GM12864 (cell line): ENCODE measurements around the gene MAPK8IP2.

Source experiments
- DNase-seq: peaks from one replicate; pipeline ENCODE4 v3.0.0-alpha.2; 2011; ENCODE audit warnings: low read depth
- H3K4me3 ChIP-seq: 2 replicates; pipeline ENCODE4 v1.5.1; 2011; ENCODE audit warnings: mild to moderate bottlenecking, low read depth, low read length, control low read depth
- TF ChIP-seq, protein P1 (sequence below): IDR thresholded peaks from 2 replicates; pipeline ENCODE4 v1.5.1; 2011; ENCODE audit warnings: low read depth, mild to moderate bottlenecking, moderate library complexity, low read length, control low read depth, inconsistent platforms; ENCODE audit errors: missing control alignments

MAPK8IP2 gene

GRCh38 chr22:50569896-50570535 lies 30.6 kb upstream of the MAPK8IP2 start:
- H3K4me3 ChIP-seq = no peak overlapping the region
- TF ChIP-seq, protein P1, sequence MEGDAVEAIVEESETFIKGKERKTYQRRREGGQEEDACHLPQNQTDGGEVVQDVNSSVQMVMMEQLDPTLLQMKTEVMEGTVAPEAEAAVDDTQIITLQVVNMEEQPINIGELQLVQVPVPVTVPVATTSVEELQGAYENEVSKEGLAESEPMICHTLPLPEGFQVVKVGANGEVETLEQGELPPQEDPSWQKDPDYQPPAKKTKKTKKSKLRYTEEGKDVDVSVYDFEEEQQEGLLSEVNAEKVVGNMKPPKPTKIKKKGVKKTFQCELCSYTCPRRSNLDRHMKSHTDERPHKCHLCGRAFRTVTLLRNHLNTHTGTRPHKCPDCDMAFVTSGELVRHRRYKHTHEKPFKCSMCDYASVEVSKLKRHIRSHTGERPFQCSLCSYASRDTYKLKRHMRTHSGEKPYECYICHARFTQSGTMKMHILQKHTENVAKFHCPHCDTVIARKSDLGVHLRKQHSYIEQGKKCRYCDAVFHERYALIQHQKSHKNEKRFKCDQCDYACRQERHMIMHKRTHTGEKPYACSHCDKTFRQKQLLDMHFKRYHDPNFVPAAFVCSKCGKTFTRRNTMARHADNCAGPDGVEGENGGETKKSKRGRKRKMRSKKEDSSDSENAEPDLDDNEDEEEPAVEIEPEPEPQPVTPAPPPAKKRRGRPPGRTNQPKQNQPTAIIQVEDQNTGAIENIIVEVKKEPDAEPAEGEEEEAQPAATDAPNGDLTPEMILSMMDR = no peak
- no peak for DNase-seq

GRCh38 chr22:50570861-50571260 lies 29.7 kb upstream of the MAPK8IP2 start:
- DNase-seq = no peak
- no peak overlapping the region for H3K4me3 ChIP-seq
- TF ChIP-seq, protein P1 = no peak

GRCh38 chr22:50571264-50572175 lies 29.1 kb upstream of the MAPK8IP2 start:
- no peak for DNase-seq
- H3K4me3 ChIP-seq = no peak overlapping the region
- TF ChIP-seq, protein P1 = no peak

- DNase-seq = no peak
- H3K4me3 ChIP-seq = no peak overlapping the region
- TF ChIP-seq, protein P1 = no peak
Measured at GRCh38 chr22:50572965-50573364, 27.6 kb upstream of the MAPK8IP2 start.

GRCh38 chr22:50573491-50574382 lies 26.9 kb upstream of the MAPK8IP2 start:
- TF ChIP-seq, protein P1 = no peak
- DNase-seq = no peak
- H3K4me3 ChIP-seq = no peak overlapping the region

GRCh38 chr22:50574383-50574755 lies 26.2 kb upstream of the MAPK8IP2 start:
- DNase-seq = no peak
- no peak overlapping the region for H3K4me3 ChIP-seq
- TF ChIP-seq, protein P1 = no peak
